WTC11 (cell line): ENCODE results near the gene TWIST2. TPM values are rescaled to one million over a fixed set of nuclear protein-coding genes. Genes with fewer than 3 reads are reported as not detected.

Experiments used
- ATAC-seq: fragments of 200-7000 bp; cut with Tn5 transposase; 2 replicates; pipeline ENCODE4 v1.10.0; 2021; ENCODE audit warnings: mild to moderate bottlenecking, moderate library complexity
- CTCF ChIA-PET: fragments of 300-600 bp; sonication (Branson Sonifier 250); formaldehyde crosslinking; loops from one replicate; lab custom pipeline; 2021; ENCODE audit warnings: antibody characterized with exemption; lab: Charles Lee
- POLR2A ChIA-PET: fragments of 350-600 bp; sonication (Branson Sonifier 250); formaldehyde crosslinking; loops from one replicate; lab custom pipeline; 2021; ENCODE audit warnings: antibody characterized with exemption; lab: Charles Lee
- DNase-seq: peaks from one replicate; pipeline ENCODE4 v3.0.0; 2021; ENCODE audit warnings: low spot score
- H3K27ac Mint-ChIP-seq: 2 replicates; pipeline ENCODE4 v1.8.0; 2021; ENCODE audit warnings: mixed read lengths
- H3K27me3 Mint-ChIP-seq: 2 replicates; pipeline ENCODE4 v1.8.0; 2021; ENCODE audit warnings: low read depth, mild to moderate bottlenecking, moderate library complexity, mixed read lengths
- H3K36me3 Mint-ChIP-seq: 2 replicates; pipeline ENCODE4 v1.8.0; 2021; ENCODE audit warnings: mixed read lengths
- H3K4me1 Mint-ChIP-seq: 2 replicates; pipeline ENCODE4 v1.8.0; 2022; ENCODE audit warnings: mixed read lengths
- H3K4me3 Mint-ChIP-seq: 2 replicates; pipeline ENCODE4 v1.8.0; 2021; ENCODE audit warnings: mild to moderate bottlenecking, moderate library complexity, mixed read lengths
- H3K9me3 Mint-ChIP-seq: 2 replicates; pipeline ENCODE4 v1.8.0; 2021; ENCODE audit warnings: mixed read lengths
- ATF3 ChIP-seq: sonication (generic); formaldehyde crosslinking; conservative IDR thresholded peaks from 2 replicates; pipeline ENCODE4 v1.8.1; 2022; ENCODE audit warnings: mild to moderate bottlenecking, missing genetic modification reagents
- ATF6 ChIP-seq: sonication (generic); formaldehyde crosslinking; IDR thresholded peaks from 2 replicates; pipeline ENCODE4 v1.8.1; 2023; ENCODE audit warnings: mild to moderate bottlenecking, missing genetic modification reagents
- E2F4 ChIP-seq: sonication (generic); formaldehyde crosslinking; IDR thresholded peaks from 2 replicates; pipeline ENCODE4 v1.8.1; 2022; ENCODE audit warnings: low read depth, mild to moderate bottlenecking, moderate library complexity, missing genetic modification reagents, borderline replicate concordance
- GABPB1 ChIP-seq: sonication (generic); formaldehyde crosslinking; IDR thresholded peaks from 2 replicates; pipeline ENCODE4 v1.8.1; 2023; ENCODE audit warnings: mild to moderate bottlenecking, missing genetic modification reagents
- HMGA2 ChIP-seq: fragments of 250-450 bp; sonication (Bioruptor Pico); IDR thresholded peaks from 2 replicates; pipeline ENCODE4 v1.4.0; 2021; ENCODE audit warnings: mild to moderate bottlenecking, moderate library complexity
- MLX ChIP-seq: sonication (generic); formaldehyde crosslinking; IDR thresholded peaks from 2 replicates; pipeline ENCODE4 v1.8.1; 2023; ENCODE audit warnings: mild to moderate bottlenecking, missing genetic modification reagents, moderate library complexity
- OVOL2 ChIP-seq: fragments of 250-450 bp; sonication (Bioruptor Pico); IDR thresholded peaks from 2 replicates; pipeline ENCODE4 v1.9.0; 2021; ENCODE audit warnings: mild to moderate bottlenecking, borderline replicate concordance
- PRDM15 ChIP-seq: sonication (generic); formaldehyde crosslinking; IDR thresholded peaks from 2 replicates; pipeline ENCODE4 v1.8.0; 2022; ENCODE audit warnings: missing genetic modification reagents
- PRRX2 ChIP-seq: fragments of 250-450 bp; sonication (Bioruptor Pico); IDR thresholded peaks from 2 replicates; pipeline ENCODE4 v1.8.0; 2021; ENCODE audit warnings: mild to moderate bottlenecking
- STAT6 ChIP-seq: sonication (generic); formaldehyde crosslinking; conservative IDR thresholded peaks from 2 replicates; pipeline ENCODE4 v1.8.1; 2023; ENCODE audit warnings: mild to moderate bottlenecking, low read depth, missing genetic modification reagents, moderate library complexity
- ZNF416 ChIP-seq: fragments of 250-450 bp; sonication (Bioruptor Pico); IDR thresholded peaks from 2 replicates; pipeline ENCODE4 v1.9.0; 2021; ENCODE audit warnings: mild to moderate bottlenecking, inconsistent platforms
- total RNA-seq: library from RNA; stranded (reverse); gene quantifications from 3 replicates; pipeline ENCODE4 v1.2.3, GENCODE V29; 2021

The TWIST2 gene
- total RNA-seq, 1 experiment from 2014 or later: 5.7 TPM

GRCh38 chr2:238915596-238915995 lies 67.7 kb downstream of the TWIST2 start:
- ChIA-PET POLR2A (no interaction called here), CTCF (no interaction called here)
- H3K36me3 Mint-ChIP-seq: no peaks in the 10 kb centered on the region
- no peaks in the 10 kb centered on the region for H3K27me3 Mint-ChIP-seq
- DNase-seq (peak; percentile 4), ATAC-seq (no peak)
- no peak overlapping the region for H3K4me3 Mint-ChIP-seq
- no peaks in the 10 kb centered on the region for H3K4me1 Mint-ChIP-seq
- no peak for TF ChIP-seq MLX (CRISPR knock-in tag)
- no peak for TF ChIP-seq E2F4 (CRISPR knock-in tag)
- TF ChIP-seq PRRX2 (CRISPR knock-in tag): no peak
- no peak for TF ChIP-seq OVOL2
- TF ChIP-seq PRDM15 (CRISPR knock-in tag): no peak
- TF ChIP-seq ZNF416 (CRISPR knock-in tag): no peak
- TF ChIP-seq STAT6 (CRISPR knock-in tag): no peak
- TF ChIP-seq ATF6 (CRISPR knock-in tag): no peak
- no peak for TF ChIP-seq ATF3 (CRISPR knock-in tag)
- no peak overlapping the region for H3K27ac Mint-ChIP-seq
- H3K9me3 Mint-ChIP-seq: 0 out of 2 replicates have a peak, but pooled peaks cover 6% of the 10 kb centered on the region

- ChIA-PET POLR2A (no interaction called here), CTCF (no interaction called here)
- Mint-ChIP-seq H3K4me1 (no peaks in the 10 kb centered on the region), H3K36me3 (no peaks in the 10 kb centered on the region), H3K27me3 (no peaks in the 10 kb centered on the region), H3K4me3 (no peak overlapping the region), H3K27ac (no peak overlapping the region), H3K9me3 (0 out of 2 replicates have a peak, but pooled peaks cover 6% of the 10 kb centered on the region)
- ATAC-seq (no peak), DNase-seq (no peak)
- TF ChIP-seq HMGA2 (no peak), GABPB1 (CRISPR knock-in tag) (no peak)
Measured at GRCh38 chr2:238916176-238916874, 68.4 kb downstream of the TWIST2 start.
